Pancreas (tissue), 10 donors: ENCODE measurements around the gene ME3. TPM values are rescaled to one million over a fixed set of nuclear protein-coding genes. Genes with fewer than 3 reads are reported as not detected.

Experiments
- ATAC-seq, 4 donors: fragments of 200-7000 bp; cut with Tn5 transposase; one replicate each; pipeline versions ENCODE4 v1.8.0 to v1.9.1; 2020; ENCODE audit warnings: mild to moderate bottlenecking in 4 of 4, moderate library complexity in 4 of 4
- DNase-seq, 6 donors: peaks; one replicate each; pipeline ENCODE4 v3.0.0-alpha.2; 2020
- FAIRE-seq: peaks from 2 replicates; lab custom pipeline; 2012; peaks lifted over from hg19 to GRCh38; lab: Jason Lieb, UNC
- H3K27ac ChIP-seq, 4 donors: fragments of 200-600 bp; sonication (generic); 1 replicate in 3 of 4; 2 replicates in 1 of 4; pipeline versions ENCODE4 v1.5.0 to v1.8.0; 2020
- H3K27me3 ChIP-seq, 4 donors: fragments of 200-600 bp; one replicate each; pipeline ENCODE4 v1.8.0; 2021
- H3K36me3 ChIP-seq, 3 donors: fragments of 200-600 bp; sonication (generic) in 1 of 3; one replicate each; pipeline versions ENCODE4 v1.5.0 to v1.8.0; 2020 to 2021
- H3K4me1 ChIP-seq, 3 donors: fragments of 200-600 bp; one replicate each; pipeline ENCODE4 v1.8.0; 2021
- H3K4me3 ChIP-seq, 4 donors: fragments of 200-600 bp; sonication (generic) in 2 of 4; one replicate each; pipeline versions ENCODE4 v1.5.0 to v1.8.0; 2020 to 2021
- H3K9me3 ChIP-seq, 4 donors: fragments of 200-600 bp; one replicate each; pipeline ENCODE4 v1.8.0; 2021
- WGBS, 2 donors: extraction: QIAGEN DNeasy Blood & Tissue Kit; methylation state at CpG; one replicate each; pipeline ENCODE4 v1.1.7; 2013; 5-methylcytosine and 5-hydroxymethylcytosine counted together
- intact Hi-C, 3 donors: fragments of 100-400 bp; cut with DNase I; formaldehyde crosslinking; loops; one replicate each; pipeline versions ENCODE4 v1.11.1 to v1.14.2; 2022
- polyA plus RNA-seq, 2 donors: library from polyadenylated mRNA; stranded (reverse); fragments of 200-250 nt; gene quantifications; one replicate each; pipeline ENCODE4 v1.2.3, GENCODE V29; 2013
- total RNA-seq, 6 donors: library from RNA; stranded (reverse); fragmentation: NEBNext Ultra II Directional in 4 of 6; extraction: Animal tissue kit (Norgen Biotek cat#: 25700) in 4 of 6; gene quantifications; one replicate each; pipeline versions ENCODE4 v1.2.1 to v1.2.4, GENCODE V29; 2021 to 2023
- TF ChIP-seq, protein P1 (sequence below), 4 donors: fragments of 200-600 bp; sonication (generic) in 3 of 4; IDR thresholded peaks; one replicate each; pipeline versions ENCODE4 v1.5.0 to v1.8.0; 2021; ENCODE audit warnings: antibody characterized with exemption in 4 of 4
- donor health status: healthy with polysubstance abuse.
- donor health status: DM: no; HTN: no; CAD: no; lungs with moderate emphysema.
- donor health status: DM: no; HTN: no; CAD: no.
- donor health status: control.
- donor health status: control.
- donor health status: Bipolar disorder and iron deficiency.
- donor health status: DM: yes; HTN: yes; CAD: no.
- donor health status: DM: no; HTN: no; CAD: no.
- donor health status: DM: no; HTN: no; CAD: no.
- donor health status: DM: yes; HTN: yes; CAD: no.

Gene ME3
- total and polyA plus RNA-seq, 8 donors = 6.5 to 38.8 (median 13.2) TPM

DNA sequence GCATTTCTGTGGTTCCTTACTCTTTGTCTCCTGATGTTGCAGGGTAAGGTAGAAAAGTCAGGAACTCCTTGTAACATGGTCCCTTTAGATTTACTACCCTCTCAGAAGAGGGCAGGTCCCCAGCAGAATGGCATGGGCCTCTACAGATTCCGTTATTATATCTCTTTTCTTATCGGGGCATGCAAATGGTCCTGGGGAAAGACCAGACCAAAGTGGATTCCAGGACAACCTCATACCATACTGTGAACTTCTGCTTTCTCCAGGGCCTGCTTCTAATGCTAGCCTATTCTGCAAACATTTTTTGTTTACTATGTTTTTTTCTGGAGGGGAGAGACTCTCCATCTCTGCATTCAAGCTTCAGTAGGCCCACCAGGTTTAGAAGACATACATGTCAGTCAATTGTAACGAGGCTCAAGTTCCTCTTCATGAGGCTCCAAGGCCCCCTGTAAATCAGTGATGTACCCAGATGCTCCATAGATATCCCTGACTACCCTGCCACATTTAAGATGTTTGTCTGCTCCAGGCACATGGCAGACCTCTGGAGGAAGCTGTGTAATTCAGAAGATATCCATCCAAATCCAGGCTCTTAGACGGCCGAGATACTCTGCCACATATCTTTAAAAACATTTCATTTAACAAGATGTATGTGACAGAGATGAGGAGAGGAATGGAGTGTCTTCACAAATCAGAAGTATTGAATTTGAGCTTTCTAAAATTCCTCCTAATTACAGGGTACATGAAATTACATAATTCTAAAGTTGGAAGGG, 8.5 kb upstream of the ME3 start:
- intact Hi-C loops = no loop called here
- Histone ChIP-seq H3K36me3 (no peaks in the 10 kb centered on the region), H3K9me3 (no peaks in the 10 kb centered on the region), H3K4me1 (no peaks in the 10 kb centered on the region), H3K4me3 (no peak overlapping the region), H3K27me3 (no peaks in the 10 kb centered on the region), H3K27ac (no peak overlapping the region)
- DNase-seq (no peak), ATAC-seq (no peak), FAIRE-seq (no peak)
- WGBS, 2 donors = 69 to 76% methylated on average over 5 of the region's 5 CpGs
- TF ChIP-seq, protein P1, sequence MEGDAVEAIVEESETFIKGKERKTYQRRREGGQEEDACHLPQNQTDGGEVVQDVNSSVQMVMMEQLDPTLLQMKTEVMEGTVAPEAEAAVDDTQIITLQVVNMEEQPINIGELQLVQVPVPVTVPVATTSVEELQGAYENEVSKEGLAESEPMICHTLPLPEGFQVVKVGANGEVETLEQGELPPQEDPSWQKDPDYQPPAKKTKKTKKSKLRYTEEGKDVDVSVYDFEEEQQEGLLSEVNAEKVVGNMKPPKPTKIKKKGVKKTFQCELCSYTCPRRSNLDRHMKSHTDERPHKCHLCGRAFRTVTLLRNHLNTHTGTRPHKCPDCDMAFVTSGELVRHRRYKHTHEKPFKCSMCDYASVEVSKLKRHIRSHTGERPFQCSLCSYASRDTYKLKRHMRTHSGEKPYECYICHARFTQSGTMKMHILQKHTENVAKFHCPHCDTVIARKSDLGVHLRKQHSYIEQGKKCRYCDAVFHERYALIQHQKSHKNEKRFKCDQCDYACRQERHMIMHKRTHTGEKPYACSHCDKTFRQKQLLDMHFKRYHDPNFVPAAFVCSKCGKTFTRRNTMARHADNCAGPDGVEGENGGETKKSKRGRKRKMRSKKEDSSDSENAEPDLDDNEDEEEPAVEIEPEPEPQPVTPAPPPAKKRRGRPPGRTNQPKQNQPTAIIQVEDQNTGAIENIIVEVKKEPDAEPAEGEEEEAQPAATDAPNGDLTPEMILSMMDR (IDR thresholded peaks at IDR 0.05) = no peak

DNA sequence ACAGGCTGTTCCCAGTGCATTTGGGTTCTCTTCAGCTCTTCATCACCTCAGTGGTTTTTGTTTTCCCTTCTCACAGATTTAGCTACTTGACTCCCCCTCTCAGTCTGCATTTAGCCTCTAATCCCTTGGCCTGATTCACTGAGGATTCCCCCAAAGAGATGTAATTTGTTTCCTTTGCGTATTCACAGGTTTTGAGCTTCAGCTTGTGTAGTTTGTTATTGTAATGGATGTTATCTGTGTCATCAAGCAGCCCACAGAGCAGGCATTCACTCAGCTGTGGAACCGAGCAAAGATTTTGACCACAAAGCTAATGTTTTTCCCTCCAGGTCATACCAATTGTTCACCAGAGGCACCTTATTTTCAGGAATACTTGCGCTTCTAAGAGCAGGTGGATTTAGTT, 6.4 kb upstream of the ME3 start:
- ATAC-seq (no peak), DNase-seq (no peak), FAIRE-seq (no peak)
- WGBS, 2 donors = 86 to 92% methylated on average over 3 of the region's 3 CpGs
- intact Hi-C loops = no loop called here
- Histone ChIP-seq H3K27ac (no peak overlapping the region), H3K4me1 (no peaks in the 10 kb centered on the region), H3K27me3 (no peaks in the 10 kb centered on the region), H3K36me3 (no peaks in the 10 kb centered on the region), H3K4me3 (no peak overlapping the region), H3K9me3 (no peaks in the 10 kb centered on the region)
- TF ChIP-seq, protein P1 (IDR thresholded peaks at IDR 0.05) = no peak

DNA sequence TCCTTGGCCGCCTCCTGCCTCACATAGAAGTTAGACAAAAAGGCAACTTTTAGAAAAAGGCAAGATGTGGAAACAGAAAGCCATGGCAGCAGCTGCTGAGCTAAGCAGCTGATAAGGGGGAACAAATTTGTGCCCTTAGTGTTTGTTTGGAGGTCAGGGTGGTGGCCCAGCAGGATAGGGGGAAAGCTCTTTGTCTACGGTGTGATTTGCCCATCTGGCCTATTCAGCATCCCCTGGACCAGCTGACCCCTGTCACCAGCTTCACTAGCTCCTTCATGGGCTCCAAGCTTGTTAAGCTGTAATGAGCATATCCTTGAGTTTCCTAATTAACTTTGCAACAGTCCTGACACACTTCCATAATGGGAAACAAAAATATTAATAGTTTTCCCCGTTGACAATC, 5.9 kb upstream of the ME3 start:
- ATAC-seq = no peak
- TF ChIP-seq, protein P1 (IDR thresholded peaks at IDR 0.05) = no peak
- H3K36me3 ChIP-seq = no peaks in the 10 kb centered on the region
- H3K4me1 ChIP-seq = no peaks in the 10 kb centered on the region
- WGBS, 2 donors = 68 to 71% methylated on average over 3 of the region's 3 CpGs
- H3K27ac ChIP-seq = no peak overlapping the region
- no peak for FAIRE-seq
- intact Hi-C loops = no loop called here
- H3K27me3 ChIP-seq = no peaks in the 10 kb centered on the region
- H3K4me3 ChIP-seq = no peak overlapping the region
- H3K9me3 ChIP-seq = no peaks in the 10 kb centered on the region
- DNase-seq = no peak

DNA sequence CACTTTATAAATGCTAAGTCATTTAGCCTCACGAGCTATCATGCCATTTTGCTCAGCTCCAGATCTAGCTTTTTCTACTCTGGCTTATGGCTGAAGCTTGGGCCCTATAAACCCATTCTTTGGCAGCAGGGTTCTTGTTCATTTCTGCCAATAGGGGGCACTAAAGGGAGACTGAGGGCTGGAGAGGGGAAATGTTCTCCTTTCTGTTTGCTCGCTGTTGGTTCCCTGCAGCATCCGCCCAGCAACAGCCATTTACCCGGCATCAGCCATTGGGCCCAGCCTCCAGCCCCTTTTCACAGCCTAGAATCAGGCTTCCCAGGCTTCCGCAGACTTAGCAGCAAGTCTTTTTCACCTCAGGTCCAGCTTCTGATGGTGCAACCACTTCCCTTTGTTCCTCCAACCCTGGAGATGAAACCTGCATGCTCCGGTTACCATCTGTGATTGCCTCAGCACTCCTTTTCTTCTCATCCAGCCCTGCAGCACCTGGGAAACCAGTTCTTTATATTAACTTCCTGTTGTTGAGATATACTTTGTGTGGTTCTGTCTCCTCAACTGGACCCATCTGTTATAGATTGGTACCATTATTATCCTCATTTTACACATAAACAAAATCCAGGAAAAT, 4.2 kb upstream of the ME3 start:
- Histone ChIP-seq H3K9me3 (no peaks in the 10 kb centered on the region), H3K4me3 (no peak overlapping the region), H3K4me1 (peaks cover 0 to 4% (median 0%) of the 10 kb centered on the region in 3 donors), H3K36me3 (no peaks in the 10 kb centered on the region), H3K27me3 (no peaks in the 10 kb centered on the region), H3K27ac (no peak overlapping the region)
- FAIRE-seq = no peak
- intact Hi-C loops = no loop called here
- ATAC-seq = no peak
- TF ChIP-seq, protein P1 (IDR thresholded peaks at IDR 0.05) = no peak
- DNase-seq = no peak
- WGBS, 2 donors = 94 to 95% methylated on average over 6 of the region's 6 CpGs

DNA sequence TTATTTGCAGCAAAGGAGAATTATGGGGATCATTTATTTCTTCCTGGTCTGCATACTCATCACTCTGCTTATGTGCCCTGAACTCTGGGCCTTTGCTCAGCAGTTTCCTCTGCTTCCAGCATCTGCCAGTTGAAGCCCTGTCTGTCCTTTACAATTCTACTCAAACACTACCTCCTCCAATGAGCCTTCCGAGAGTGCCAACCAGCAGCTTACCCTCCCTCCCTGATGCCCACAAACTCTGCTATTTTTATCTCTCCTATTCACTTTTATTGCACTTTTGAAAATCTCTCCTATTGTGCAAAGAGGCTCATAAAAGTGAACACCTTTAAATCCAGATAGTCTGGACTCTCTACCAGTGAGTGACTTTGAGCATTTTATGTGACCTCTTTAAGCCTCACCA, 3.6 kb upstream of the ME3 start:
- H3K27ac ChIP-seq = no peak overlapping the region
- ATAC-seq (no peak), FAIRE-seq (no peak), DNase-seq (no peak)
- H3K36me3 ChIP-seq = no peaks in the 10 kb centered on the region
- no peak overlapping the region for H3K4me3 ChIP-seq
- H3K4me1 ChIP-seq = peaks cover 0 to 4% (median 1%) of the 10 kb centered on the region in 3 donors
- H3K9me3 ChIP-seq = no peaks in the 10 kb centered on the region
- intact Hi-C loops = no loop called here
- WGBS, 2 donors = 83 to 93% methylated on average over 1 of the region's 1 CpG
- H3K27me3 ChIP-seq = no peaks in the 10 kb centered on the region
- TF ChIP-seq, protein P1 (IDR thresholded peaks at IDR 0.05) = no peak
